ENCODE measurements around the gene ALDH5A1. TPM values are rescaled to one million over a fixed set of nuclear protein-coding genes. Genes with fewer than 3 reads are reported as not detected.

The ALDH5A1 gene
- total RNA-seq, 1 donor from 2014 or later = 1.0 TPM

- DNase-seq = peak; percentile 56
Observed at GRCh38 chr6:24524805-24525204, 30.0 kb downstream of the ALDH5A1 start.

GRCh38 chr6:24529985-24530384, 35.2 kb downstream of the ALDH5A1 start:
- DNase-seq = no peak

- DNase-seq = no peak
Observed at GRCh38 chr6:24534329-24534728, 39.6 kb downstream of the ALDH5A1 start.

GRCh38 chr6:24535210-24535609, 40.4 kb downstream of the ALDH5A1 start:
- no peak for DNase-seq

- DNase-seq = no peak
Observed at GRCh38 chr6:24536466-24536865, 41.7 kb downstream of the ALDH5A1 start.

GRCh38 chr6:24537082-24537699, 42.4 kb downstream of the ALDH5A1 start:
- no peak for DNase-seq

GRCh38 chr6:24537771-24538385, 43.1 kb downstream of the ALDH5A1 start:
- DNase-seq = no peak

GRCh38 chr6:24539416-24539815, 44.6 kb downstream of the ALDH5A1 start:
- no peak for DNase-seq

GRCh38 chr6:24540197-24540596, 45.4 kb downstream of the ALDH5A1 start:
- no peak for DNase-seq

GRCh38 chr6:24543683-24544082, 48.9 kb downstream of the ALDH5A1 start:
- no peak for DNase-seq

GRCh38 chr6:24545183-24545582, 50.4 kb downstream of the ALDH5A1 start:
- no peak for DNase-seq

- DNase-seq = no peak
Observed at GRCh38 chr6:24545691-24546090, 50.9 kb downstream of the ALDH5A1 start.

- no peak for DNase-seq
Observed at GRCh38 chr6:24546439-24546838, 51.7 kb downstream of the ALDH5A1 start.

- DNase-seq = no peak
Observed at GRCh38 chr6:24547243-24547642, 52.5 kb downstream of the ALDH5A1 start.

GRCh38 chr6:24549158-24549557, 54.4 kb downstream of the ALDH5A1 start:
- no peak for DNase-seq

GRCh38 chr6:24549674-24550353, 55.0 kb downstream of the ALDH5A1 start:
- no peak for DNase-seq

GRCh38 chr6:24551139-24551538, 56.4 kb downstream of the ALDH5A1 start:
- no peak for DNase-seq

GRCh38 chr6:24554474-24554873, 59.7 kb downstream of the ALDH5A1 start:
- no peak for DNase-seq

- DNase-seq = no peak
Observed at GRCh38 chr6:24558516-24558915, 63.7 kb downstream of the ALDH5A1 start.

GRCh38 chr6:24564081-24564480, 69.3 kb downstream of the ALDH5A1 start:
- DNase-seq = no peak

GRCh38 chr6:24565196-24565595, 70.4 kb downstream of the ALDH5A1 start:
- no peak for DNase-seq

- DNase-seq = no peak
Observed at GRCh38 chr6:24566020-24566767, 71.4 kb downstream of the ALDH5A1 start.

GRCh38 chr6:24568683-24569082, 73.9 kb downstream of the ALDH5A1 start:
- DNase-seq = no peak
